K562 (cell line): Measurements from ENCODE around the gene KIF26B. TPM values are rescaled to one million over a fixed set of nuclear protein-coding genes. Genes with fewer than 3 reads are reported as not detected.

ENCODE experiments used
- ATAC-seq: fragments of 200-7000 bp; cut with Tn5 transposase; 3 replicates; pipeline ENCODE4 v1.9.1; 2020; ENCODE audit warnings: moderate library complexity
- BruUV-seq: library from RNA; stranded (reverse); fragments of 400-500 nt; replicated peaks from 2 replicates; lab custom pipeline; 2021; lab: Mats Ljungman, UMichigan
- CTCF ChIA-PET: fragments of 300-600 bp; formaldehyde crosslinking; extraction: SDS; loops from one replicate; lab custom pipeline; 2021; ENCODE audit warnings: low intra/inter-chr PET ratio; lab: Yijun Ruan, JAX
- POLR2A ChIA-PET: fragments of 300-600, 350-650 bp; sonication (Branson Sonifier 250); formaldehyde crosslinking; extraction: SDS; loops from one replicate; lab custom pipeline; 2021; ENCODE audit warnings: antibody characterized with exemption, inconsistent platforms; lab: Yijun Ruan, JAX
- DNase-seq, 4 experiments: peaks; one replicate each; pipeline versions ENCODE4 v3.0.0 to v3.0.0-alpha.2; 2011 to 2018; ENCODE audit warnings: low spot score in 3 of 4, mixed read lengths in 3 of 4; ENCODE audit errors: extremely low read depth in 1 of 4
- FAIRE-seq: peaks from 2 replicates; lab custom pipeline; 2011; peaks lifted over from hg19 to GRCh38; lab: Jason Lieb, UNC
- H2AFZ ChIP-seq: 2 replicates; pipeline ENCODE4 v1.6.0; 2011; ENCODE audit warnings: low read depth, low read length, control low read depth, inconsistent platforms
- H3K27ac ChIP-seq: fragments of 200-600 bp; 3 replicates; pipeline ENCODE4 v1.8.0; 2011; ENCODE audit warnings: low read depth, mild to moderate bottlenecking, control low read depth, inconsistent platforms, low read length, moderate library complexity, mixed read lengths; ENCODE audit errors: extremely low read depth
- H3K27me3 ChIP-seq, 2 experiments: fragments of 300-600 bp in 1 of 2; 2 replicates in 1 of 2; 3 replicates in 1 of 2; pipeline versions ENCODE4 v1.6.0 to v1.8.0; 2011; ENCODE audit warnings: inconsistent platforms in 2 of 2, low read length in 2 of 2, mild to moderate bottlenecking in 1 of 2, mixed read lengths in 1 of 2, moderate library complexity in 1 of 2; ENCODE audit not compliant: control insufficient read depth in 2 of 2, insufficient read depth in 2 of 2
- H3K36me3 ChIP-seq: fragments of 300-600 bp; 3 replicates; pipeline ENCODE4 v1.8.0; 2011; ENCODE audit warnings: mild to moderate bottlenecking, low read length, inconsistent platforms; ENCODE audit not compliant: control insufficient read depth, insufficient read depth
- H3K4me1 ChIP-seq, 2 experiments: fragments of 200-600 bp in 1 of 2; replicated peaks in 1 of 2; 2 replicates in 1 of 2; 3 replicates in 1 of 2; pipeline versions ENCODE4 v1.5.1 to v1.8.0; 2011; ENCODE audit warnings: inconsistent platforms in 2 of 2, low read length in 2 of 2, mild to moderate bottlenecking in 1 of 2, mixed read lengths in 1 of 2, moderate library complexity in 1 of 2; ENCODE audit not compliant: control insufficient read depth in 2 of 2, insufficient read depth in 2 of 2
- H3K4me2 ChIP-seq: 2 replicates; pipeline ENCODE4 v1.6.1; 2011; ENCODE audit warnings: low read length, control low read depth, inconsistent platforms, mixed read lengths; ENCODE audit not compliant: insufficient read depth
- H3K4me3 ChIP-seq: fragments of 200-600 bp; sonication (generic), shearing (Covaris generic); 2 replicates; pipeline ENCODE4 v1.5.1; 2016; ENCODE audit warnings: control low read depth, inconsistent platforms
- H3K79me2 ChIP-seq: fragments of 200-600 bp; 3 replicates; pipeline ENCODE4 v1.8.0; 2011; ENCODE audit warnings: low read length, inconsistent platforms; ENCODE audit not compliant: control insufficient read depth, insufficient read depth
- H3K9ac ChIP-seq, 2 experiments: 2 replicates each; pipeline versions ENCODE4 v1.6.0 to v1.6.1; 2011; ENCODE audit warnings: low read depth in 2 of 2, low read length in 2 of 2, control low read depth in 1 of 2, inconsistent platforms in 1 of 2, mild to moderate bottlenecking in 1 of 2, mixed read lengths in 1 of 2; ENCODE audit not compliant: insufficient read depth in 1 of 2
- H3K9me1 ChIP-seq: one replicate; pipeline ENCODE4 v1.6.0; 2011; ENCODE audit warnings: inconsistent platforms, mild to moderate bottlenecking, low read length, moderate library complexity; ENCODE audit not compliant: control insufficient read depth, insufficient read depth
- H3K9me3 ChIP-seq: replicated peaks from 2 replicates; pipeline ENCODE4 v1.5.1; 2011; ENCODE audit warnings: low read depth, low read length, inconsistent platforms; ENCODE audit not compliant: control insufficient read depth, insufficient read depth
- H4K20me1 ChIP-seq: replicated peaks from 2 replicates; pipeline ENCODE4 v1.6.1; 2011; ENCODE audit warnings: low read length, inconsistent platforms, mixed read lengths; ENCODE audit not compliant: control insufficient read depth, insufficient read depth
- FOSL1 ChIP-seq: fragments of 200-800 bp; sonication (Bioruptor generic); conservative IDR thresholded peaks from 2 replicates; pipeline ENCODE4 v1.6.1; 2016; ENCODE audit warnings: missing genetic modification characterization, missing compliant biosample characterization
- HMGN3 ChIP-seq: IDR thresholded peaks from 2 replicates; pipeline ENCODE4 v1.6.1; 2011; ENCODE audit warnings: borderline replicate concordance, low read depth, mild to moderate bottlenecking, mixed read lengths, low read length; ENCODE audit not compliant: insufficient read length; ENCODE audit errors: extremely low read depth
- RBM15 ChIP-seq: fragments of 200-400 bp; formaldehyde crosslinking; IDR thresholded peaks from 2 replicates; pipeline ENCODE4 v1.6.1; 2018; ENCODE audit warnings: mild to moderate bottlenecking, low read length, moderate library complexity; ENCODE audit not compliant: insufficient read depth
- SOX6 ChIP-seq: fragments of 450-650 bp; IDR thresholded peaks from 2 replicates; pipeline ENCODE4 v1.6.1; 2014; ENCODE audit warnings: mild to moderate bottlenecking
- ZNF197 ChIP-seq: fragments of 200-800 bp; sonication (Bioruptor generic); IDR thresholded peaks from 2 replicates; pipeline ENCODE4 v1.6.1; 2016; ENCODE audit warnings: low read depth, missing genetic modification characterization, missing compliant biosample characterization
- WGBS: fragments of 100-300 bp; shearing (Covaris generic); methylation state at CpG from one replicate; pipeline ENCODE4 v1.1.6; 2016; ENCODE audit warnings: low coverage, mixed read lengths; ENCODE audit not compliant: insufficient coverage; ENCODE audit errors: missing lambda C conversion rate; 5-methylcytosine and 5-hydroxymethylcytosine counted together
- in situ Hi-C: fragments of 300-500 bp; cut with MboI; formaldehyde crosslinking; loops from 4 replicates; pipeline ENCODE4 v1.15.0; 2018; ENCODE audit warnings: inconsistent platforms, mixed read lengths
- intact Hi-C: fragments of 100-400 bp; cut with micrococcal nuclease; formaldehyde crosslinking; loops from 2 replicates; pipeline ENCODE4 v1.14.2; 2022
- polyA plus RNA-seq, 8 experiments: library from polyadenylated mRNA; depleted of rRNA in 4 of 8; stranded (reverse) in 5 of 8; unstranded in 3 of 8; fragments of >200 nt; fragmentation: Nextera tagmentation in 2 of 8; fragmentation: Illumina TruSeq in 1 of 8; extraction: Ambion mirVana in 2 of 8; extraction: Trizol in 1 of 8; gene quantifications; 2 replicates each; pipeline versions ENCODE4 v1.2.1 to v1.2.3, GENCODE V29; 2011 to 2014; ENCODE audit warnings: inconsistent platforms in 1 of 8, missing spikeins in 1 of 8
- total RNA-seq, 7 experiments: library from RNA; depleted of rRNA in 6 of 7; stranded (reverse); fragments of >200 nt in 6 of 7; fragmentation: Illumina TruSeq in 2 of 7; extraction: Trizol in 2 of 7; gene quantifications; 2 replicates each; pipeline versions ENCODE4 v1.2.1 to v1.2.3, GENCODE V29; 2011 to 2021; ENCODE audit warnings: low replicate concordance in 1 of 7

The KIF26B gene
- total and polyA plus RNA-seq, 9 of the 15 experiments (the other 6 are each of a cell fraction or from before 2014, with no cell fraction given) = 0.02 to 0.08 (median 0.03) TPM; not detected in 6

DNA sequence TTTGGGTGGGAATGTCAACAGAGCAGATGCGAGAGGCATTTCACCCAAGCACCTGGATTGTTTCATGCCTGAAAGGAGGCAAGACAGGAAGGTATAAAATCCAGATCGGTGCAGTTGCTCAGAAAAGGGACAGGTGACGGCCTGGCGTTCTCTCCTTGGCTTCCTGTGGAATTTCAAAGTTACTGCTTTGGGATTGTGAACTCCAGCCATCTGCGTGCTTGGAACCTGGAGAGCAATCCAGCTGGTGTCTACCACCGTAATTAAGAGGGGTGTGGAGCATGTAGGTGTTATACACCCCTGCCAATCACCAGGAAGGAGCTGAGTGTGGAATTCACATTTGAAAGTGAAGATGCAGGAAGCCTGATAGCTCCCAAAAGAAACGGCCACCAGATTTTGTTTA, 286.1 kb downstream of the KIF26B start:
- Histone ChIP-seq H3K4me1 (no peaks in the 10 kb centered on the region), H3K4me3 (no peak overlapping the region), H3K27me3 (peaks cover 34 to 64% of the 10 kb centered on the region in 2 experiments), H3K9ac (no peak overlapping the region), H3K36me3 (no peaks in the 10 kb centered on the region), H3K79me2 (no peaks in the 10 kb centered on the region), H2AFZ (no peak overlapping the region), H3K27ac (no peak overlapping the region), H3K9me3 (no peaks in the 10 kb centered on the region), H3K9me1 (no peaks in the 10 kb centered on the region), H3K4me2 (no peak overlapping the region), H4K20me1 (no peaks in the 10 kb centered on the region)
- POLR2A ChIA-PET = interaction anchor here (1.1 kb wide), 1 partner anchor 9 kb away, joined by 4 read pairs; no protein-coding TSS in a partner anchor
- ATAC-seq (no peak), DNase-seq (no peak), FAIRE-seq (no peak)
- in situ Hi-C loops = no loop called here
- no TSS peak for BruUV-seq
- 0% methylated on average over 7 of the region's 7 CpGs for WGBS
- no peak for TF ChIP-seq HMGN3
- no peak for TF ChIP-seq RBM15
- CTCF ChIA-PET = interaction anchor here (0.5 kb wide), 1 partner anchor 1024 kb away, joined by 3 read pairs; no protein-coding TSS in a partner anchor
- intact Hi-C loops = no loop called here

DNA sequence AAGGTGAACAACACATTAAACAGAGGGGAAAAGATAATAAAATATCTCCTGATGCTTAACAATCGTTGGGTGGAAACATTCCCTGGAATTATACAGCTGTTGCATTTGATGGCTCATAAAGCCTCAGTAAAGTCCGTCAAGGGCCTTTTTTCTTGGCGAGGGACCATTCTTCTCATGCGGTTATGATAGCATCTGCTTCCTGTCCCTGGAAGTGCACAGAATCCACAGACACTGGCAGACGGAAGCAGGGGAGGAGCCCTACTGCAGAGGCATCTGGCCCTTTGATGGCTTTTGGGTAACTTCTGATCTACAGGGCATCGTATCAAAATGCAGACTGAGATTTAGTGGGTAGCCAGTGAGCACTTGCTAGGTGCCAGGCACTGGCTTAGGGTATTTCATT, 286.9 kb downstream of the KIF26B start:
- CTCF ChIA-PET = no interaction called here
- in situ Hi-C loops (no loop called here), intact Hi-C loops (no loop called here)
- H2AFZ ChIP-seq = no peak overlapping the region
- peaks cover 36 to 63% of the 10 kb centered on the region in 2 experiments for H3K27me3 ChIP-seq
- H3K27ac ChIP-seq = no peak overlapping the region
- DNase-seq (no peak), FAIRE-seq (no peak)
- H3K79me2 ChIP-seq = no peaks in the 10 kb centered on the region
- no peaks in the 10 kb centered on the region for H3K36me3 ChIP-seq
- H4K20me1 ChIP-seq = no peaks in the 10 kb centered on the region
- H3K4me2 ChIP-seq = no peak overlapping the region
- no peak overlapping the region for H3K9ac ChIP-seq
- no peak overlapping the region for H3K4me3 ChIP-seq
- no peaks in the 10 kb centered on the region for H3K9me1 ChIP-seq
- H3K9me3 ChIP-seq = no peaks in the 10 kb centered on the region
- TF ChIP-seq ZNF197 (CRISPR knock-in tag) (no peak), FOSL1 (tag) (no peak), SOX6 (no peak), RBM15 (no peak)
- TF ChIP-seq, all 486 proteins: peak for 0
- no peak for ATAC-seq
- no TSS peak for BruUV-seq
- POLR2A ChIA-PET = no interaction called here
- no peaks in the 10 kb centered on the region for H3K4me1 ChIP-seq
- WGBS = 5% methylated on average over 6 of the region's 6 CpGs
